Activated naive CD4-positive, alpha-beta T cell treated with Interleukin-2 at 50 U/mL for 16 hours (primary cell): ENCODE measurements around the gene SREK1.

Experiments
- DNase-seq: peaks from one replicate; pipeline ENCODE4 v3.0.0-alpha.2; 2020

The SREK1 gene

DNA sequence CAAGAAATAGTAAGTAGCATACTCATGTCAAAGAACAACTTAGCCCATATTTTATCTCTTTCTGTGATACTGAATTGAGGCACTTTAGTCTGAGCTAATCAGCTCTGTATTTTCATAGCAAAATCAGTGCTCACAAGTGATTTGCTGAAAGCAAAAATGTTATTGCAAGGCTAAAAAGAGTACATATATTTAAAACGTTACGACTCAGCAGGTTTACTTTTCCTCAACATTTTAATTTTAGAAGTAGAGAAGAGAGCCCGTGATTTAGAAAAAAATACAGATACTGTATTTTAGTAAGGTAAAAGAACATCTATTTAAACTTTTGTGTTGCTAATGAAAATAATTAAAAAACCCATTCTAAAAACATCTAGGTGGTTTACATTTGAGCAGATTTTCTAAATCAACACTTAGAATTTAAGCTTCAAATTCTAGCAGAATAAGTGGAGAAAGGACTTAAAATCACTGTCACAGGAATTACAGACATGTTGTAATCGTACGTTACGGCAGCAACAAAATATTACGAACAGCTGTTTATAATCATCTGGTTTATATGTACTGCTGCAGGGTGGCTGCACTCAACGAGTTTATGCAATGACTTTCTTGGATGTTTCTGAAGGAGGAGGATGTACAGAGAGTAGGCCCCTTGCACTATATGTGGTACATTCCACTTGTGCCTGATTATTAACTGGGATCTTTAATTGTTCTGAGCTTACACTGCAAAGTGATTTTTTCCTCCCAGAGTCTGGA, 20.1 kb downstream of the SREK1 start:
- DNase-seq = no peak

DNA sequence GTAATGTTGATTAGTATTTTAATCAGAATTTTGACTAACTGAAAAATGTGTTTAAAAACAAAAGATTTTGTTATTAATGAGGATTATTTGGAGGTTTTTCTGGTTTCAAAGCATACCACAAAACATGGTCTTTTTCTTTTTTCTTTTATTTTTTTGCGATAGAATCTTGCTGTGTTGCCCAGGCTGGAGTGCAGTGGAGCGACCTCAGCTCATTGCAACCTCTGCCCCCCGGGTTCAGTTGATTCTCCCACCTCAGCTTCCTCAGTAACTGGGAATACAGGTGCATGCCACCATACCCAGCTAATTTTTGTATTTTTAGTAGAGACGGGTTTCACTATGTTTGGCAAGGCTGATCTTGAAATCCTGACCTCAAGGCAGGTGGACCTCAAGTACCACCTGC, 24.1 kb downstream of the SREK1 start:
- no peak for DNase-seq

DNA sequence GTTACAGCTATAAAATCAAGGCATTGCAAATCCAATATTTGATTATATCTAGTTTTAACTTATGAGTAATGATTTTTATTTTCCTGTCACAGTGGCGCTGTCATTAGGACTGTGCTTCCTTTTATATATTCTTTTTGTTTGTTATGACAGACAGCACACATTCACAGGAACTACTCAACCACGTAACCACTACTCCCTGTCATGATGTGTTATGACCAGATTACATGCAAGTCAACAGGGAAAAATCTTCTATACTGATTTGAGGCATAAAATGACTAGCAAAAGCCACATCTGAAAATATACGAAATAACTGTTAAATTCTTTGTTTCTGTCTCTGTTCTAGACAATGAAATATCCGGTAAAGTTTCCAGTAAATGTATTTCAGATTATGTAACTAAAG, 25.4 kb downstream of the SREK1 start:
- no peak for DNase-seq

DNA sequence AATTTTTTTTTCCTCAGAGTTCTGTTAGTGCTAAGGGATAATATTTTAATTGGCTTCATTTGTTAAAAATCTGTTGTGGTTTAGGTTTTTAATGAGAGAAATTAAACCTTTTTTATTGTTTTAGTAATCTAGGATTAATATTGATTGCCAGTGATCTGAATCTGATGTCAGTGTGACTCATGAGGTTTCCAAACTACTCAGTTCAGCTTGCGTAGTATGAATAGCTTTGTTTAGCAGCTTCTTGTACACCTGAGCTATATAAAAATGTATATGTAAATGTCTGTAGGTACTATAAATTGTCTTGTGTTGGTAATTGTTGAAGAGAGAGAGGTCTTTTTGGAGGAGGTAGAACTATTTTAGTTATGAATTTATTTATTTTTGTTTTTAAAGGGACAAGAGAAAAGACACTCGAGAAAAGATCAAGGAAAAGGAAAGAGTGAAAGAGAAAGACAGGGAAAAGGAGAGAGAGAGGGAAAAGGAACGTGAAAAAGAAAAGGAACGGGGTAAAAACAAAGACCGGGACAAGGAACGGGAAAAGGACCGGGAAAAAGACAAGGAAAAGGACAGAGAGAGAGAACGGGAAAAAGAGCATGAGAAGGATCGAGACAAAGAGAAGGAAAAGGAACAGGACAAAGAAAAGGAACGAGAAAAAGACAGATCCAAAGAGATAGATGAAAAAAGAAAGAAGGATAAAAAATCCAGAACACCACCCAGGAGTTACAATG, 26.3 kb downstream of the SREK1 start:
- no peak for DNase-seq

DNA sequence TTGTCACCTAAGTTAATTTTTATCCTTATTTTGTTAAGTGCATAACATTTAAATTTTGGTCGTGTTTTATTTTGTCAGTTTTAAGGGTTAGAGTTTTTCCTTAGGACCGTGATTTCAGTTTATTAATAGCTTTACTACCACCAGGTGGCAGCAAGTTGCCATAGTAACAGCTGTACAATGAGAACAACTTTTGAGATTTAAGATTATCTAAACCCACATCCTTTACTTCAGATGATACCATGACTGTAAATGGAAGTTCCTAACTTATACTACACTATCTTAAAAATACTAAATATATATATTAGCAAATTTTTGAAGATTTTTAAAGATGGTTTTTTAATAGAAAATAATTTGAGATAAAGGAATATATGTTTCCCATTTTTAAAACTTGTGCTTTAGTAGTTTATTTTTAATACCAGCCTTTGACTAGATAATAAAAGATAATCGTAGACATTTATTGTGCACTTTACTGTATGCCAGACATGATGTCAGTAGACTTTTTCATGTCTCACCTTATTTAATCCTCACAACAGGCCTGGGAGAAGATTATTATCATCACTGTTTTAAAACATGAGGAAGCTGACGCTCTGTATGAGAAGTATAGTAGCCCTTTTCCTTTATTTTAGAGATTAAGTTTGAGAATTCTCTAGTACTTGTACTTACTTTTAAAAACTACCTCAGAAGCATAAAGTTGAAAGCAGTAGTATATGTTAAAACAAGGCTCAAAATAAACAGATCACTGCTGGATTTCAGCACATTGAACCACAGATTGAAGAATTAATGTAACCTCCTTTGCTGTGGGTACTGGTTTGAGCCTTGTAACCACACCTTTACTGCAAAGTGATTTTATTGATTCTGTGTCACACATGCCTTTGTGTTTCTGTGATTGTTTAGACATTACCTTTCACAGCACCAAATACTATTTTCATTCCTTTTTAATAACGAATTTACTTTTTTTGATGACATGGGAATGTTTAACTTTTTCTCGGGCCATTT, 27.5 kb downstream of the SREK1 start:
- DNase-seq = peak; percentile 44

DNA sequence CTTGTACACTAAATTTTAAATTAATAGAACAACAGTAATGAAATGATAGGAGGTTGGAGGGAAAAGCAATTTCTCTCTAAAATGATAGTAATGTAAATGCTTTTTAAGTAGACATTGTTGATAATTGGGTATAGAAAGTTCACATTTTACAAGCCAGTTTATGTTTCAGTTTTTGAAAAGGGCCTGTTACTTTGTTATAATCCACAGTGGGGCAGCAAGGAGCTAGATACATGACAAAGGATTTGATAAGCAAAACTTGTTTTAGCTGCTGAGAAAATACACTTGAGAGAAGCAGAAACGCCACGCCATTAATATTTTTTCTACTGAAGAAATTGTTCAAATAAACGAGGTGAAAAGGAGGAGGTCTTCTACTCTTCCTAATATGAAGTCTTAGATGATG, 30.2 kb downstream of the SREK1 start:
- no peak for DNase-seq

DNA sequence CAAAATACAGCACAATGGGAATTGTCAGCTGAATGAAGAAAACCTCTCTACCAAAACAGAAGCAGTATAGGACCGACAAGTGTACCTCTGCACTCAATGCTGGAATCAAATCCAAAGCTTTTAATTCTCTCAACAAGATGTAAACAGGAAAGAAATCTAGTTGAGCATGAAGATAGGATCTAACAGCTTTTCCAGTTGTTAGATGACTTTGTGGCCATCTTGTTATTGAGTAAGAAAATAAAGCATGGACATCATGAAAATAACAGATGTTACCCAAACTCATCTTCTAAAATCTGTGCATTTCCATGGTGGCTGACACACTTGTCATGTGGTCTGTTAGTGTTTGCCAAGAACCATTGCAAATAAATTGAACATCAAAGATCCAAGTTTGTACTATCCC, 34.7 kb downstream of the SREK1 start:
- DNase-seq = no peak

DNA sequence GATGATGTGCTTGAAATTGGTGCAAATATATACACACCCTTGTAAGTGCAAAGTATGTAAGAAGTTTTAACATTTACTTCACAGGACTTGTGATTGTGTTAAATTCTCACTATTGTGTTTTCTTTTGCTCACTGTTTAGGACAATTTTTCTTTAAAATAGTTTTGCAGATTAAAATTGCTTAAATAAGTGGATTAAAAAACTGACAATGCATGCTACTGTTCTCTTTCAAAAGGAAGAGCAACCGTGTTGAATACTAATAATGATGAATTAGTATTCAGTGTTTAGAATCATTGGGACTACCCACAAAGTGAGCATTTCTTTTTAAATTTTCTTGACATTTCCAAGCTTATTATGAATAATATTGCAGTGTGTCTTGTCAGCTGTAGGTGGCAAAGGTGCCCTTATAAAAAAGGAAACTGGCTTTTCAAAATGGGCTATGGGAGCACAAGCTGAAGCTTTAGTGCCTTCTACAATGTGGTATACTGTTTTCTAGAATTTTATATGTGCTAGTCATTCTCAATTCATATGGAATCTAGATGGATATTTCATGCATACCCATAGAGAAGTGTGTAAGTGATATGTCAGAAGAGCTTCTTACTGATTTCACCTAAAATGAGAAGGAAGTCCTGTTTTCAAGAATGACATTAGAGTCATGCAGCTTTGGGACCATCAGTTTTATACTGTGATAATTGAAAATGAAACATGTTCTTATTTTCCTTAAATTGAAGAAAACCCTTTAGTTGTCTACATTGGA, 35.4 kb downstream of the SREK1 start:
- no peak for DNase-seq

DNA sequence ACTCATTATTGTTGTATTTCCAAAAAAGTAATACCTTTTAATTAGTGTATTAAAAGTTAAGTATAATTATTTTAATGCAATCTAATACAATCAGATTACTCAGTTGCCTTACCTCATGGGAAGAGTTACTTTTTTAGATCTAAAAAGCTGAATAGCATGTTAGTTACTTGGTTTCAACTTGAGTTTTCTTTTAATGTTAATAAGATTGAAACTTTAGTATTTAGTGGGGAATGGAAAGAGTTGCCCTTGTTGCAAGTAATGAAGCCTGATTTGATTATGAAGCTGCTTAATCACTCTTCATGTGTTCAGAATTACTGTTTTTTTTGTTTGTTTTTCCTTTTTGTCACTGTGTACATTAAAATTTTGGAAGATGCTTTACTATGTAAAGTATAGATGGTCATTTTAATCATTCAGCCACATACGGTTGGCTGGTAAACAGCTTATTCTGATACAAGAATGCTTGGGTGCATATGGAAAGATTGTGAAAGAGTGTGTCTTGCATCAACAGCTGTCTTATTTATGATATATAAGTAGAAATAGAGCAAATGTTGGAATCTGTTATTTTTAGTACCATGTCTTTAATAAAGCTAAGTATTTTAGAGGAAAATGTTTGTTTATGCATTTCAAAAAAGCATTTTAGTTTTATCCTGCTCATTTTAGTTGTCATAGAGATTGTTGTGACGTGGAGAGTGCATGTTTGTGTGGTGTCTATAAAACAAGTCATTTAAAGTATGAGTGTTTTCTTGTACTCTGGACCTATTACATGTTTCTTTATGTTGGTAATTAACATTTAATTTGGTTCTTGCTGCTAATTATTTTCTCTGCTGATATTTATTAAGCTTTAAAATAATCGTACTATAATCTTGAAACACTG, 36.4 kb downstream of the SREK1 start:
- DNase-seq = no peak

DNA sequence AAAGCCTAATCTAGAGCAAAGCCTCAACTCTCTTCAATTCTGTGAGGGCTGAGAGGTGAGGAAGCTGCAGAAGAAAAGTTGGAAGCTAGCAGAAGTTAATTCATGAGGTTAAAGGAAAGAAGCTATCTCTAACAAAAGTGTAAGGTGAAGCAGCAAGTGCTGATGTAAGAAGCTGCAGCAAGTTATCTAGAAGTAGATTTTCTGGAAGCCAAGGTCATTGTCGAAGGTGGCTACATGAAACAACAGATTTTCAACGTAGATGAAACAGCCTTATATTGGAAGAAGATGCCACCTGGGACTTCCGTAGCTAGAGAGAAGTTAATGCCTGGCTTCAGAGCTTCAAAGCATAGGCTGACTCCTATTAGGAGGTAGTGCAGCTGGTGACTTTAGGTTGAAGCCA, 42.0 kb downstream of the SREK1 start:
- DNase-seq = no peak

DNA sequence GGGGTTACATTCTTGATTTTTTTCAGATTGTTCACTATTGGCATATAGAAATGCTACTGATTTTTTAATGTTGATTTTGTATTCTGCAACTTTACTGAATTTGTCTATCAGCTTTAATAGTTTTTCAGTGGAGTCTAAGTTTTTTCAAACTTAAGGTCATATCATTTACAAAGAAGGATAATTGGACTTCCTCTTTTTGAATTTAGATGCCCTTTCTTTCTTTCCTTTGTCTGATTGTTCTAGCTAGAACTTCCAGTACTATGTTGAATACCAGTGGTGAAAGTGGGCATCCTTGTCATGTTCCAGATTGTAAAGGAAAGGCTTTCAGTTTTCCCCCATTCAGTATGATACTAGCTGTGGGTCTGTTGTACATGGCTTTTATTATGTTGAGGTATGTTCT, 49.3 kb downstream of the SREK1 start:
- DNase-seq = no peak

DNA sequence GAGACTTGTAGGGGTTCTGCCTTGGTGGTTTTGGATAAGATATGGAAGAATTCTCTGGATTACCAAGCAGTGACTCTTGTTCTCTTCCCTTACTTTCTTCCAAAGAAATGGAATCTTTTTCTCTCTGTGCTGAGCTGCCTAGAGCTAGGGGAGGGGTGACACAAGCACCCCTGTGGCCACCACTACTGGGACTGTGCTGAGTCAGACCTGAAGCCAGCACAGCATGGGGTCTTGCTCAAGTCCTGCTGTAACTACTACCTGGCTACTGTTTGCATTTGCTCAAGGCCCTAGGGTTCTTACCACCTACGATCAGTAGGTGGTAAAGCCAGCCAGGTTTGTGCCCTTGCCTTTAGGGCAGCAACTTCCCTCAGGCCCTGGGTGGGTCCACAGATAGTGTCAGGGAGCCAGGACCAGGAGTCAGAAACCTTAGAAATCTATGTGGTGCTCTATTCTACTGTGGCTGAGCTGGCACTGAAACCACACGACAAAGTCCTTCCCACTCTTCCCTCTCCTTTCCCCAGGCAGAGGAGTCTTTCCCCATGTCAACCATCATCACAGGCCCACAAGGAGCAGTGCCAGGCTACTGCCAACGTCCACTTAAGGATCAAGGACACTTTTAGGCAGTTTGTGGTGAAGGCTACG, 53.8 kb downstream of the SREK1 start:
- no peak for DNase-seq

DNA sequence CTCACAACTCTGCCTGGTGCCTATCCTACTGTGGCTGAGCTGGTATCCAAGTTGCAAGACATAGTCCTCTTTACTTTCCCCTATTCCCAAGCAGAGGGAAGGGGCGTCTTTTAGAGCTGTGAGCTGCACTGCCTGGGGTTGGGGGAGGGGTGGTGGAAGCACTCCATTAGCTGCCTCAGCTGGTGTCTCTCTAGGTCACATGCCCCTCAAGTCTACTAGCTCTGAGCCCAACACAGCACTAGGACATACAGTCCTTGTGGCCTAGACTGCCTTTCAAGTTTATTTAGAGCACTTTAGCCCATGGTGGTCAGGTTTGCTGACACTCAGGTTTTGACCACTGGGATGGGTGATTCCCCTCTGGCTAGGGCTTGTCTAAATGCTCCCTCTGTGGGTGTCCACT, 54.7 kb downstream of the SREK1 start:
- DNase-seq = no peak

DNA sequence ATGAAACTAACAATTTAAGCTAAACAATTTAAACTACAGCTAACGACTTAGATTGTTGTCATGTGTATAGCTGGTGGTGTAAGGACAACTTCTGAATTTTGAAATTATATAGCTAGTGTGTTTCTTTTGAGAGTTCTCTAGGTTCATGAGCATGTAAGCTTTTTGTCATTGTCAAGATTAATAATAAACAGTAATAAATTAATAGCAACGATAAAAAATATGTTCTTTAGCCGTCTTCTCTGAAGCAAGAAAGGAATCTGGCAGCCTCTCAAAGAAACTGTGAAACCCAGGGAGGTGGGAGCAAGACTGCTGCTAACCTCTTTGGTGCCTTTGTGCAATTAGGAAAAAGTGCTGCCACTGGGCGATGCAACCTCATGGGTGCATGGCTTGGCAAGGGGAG, 59.4 kb downstream of the SREK1 start:
- DNase-seq = no peak

DNA sequence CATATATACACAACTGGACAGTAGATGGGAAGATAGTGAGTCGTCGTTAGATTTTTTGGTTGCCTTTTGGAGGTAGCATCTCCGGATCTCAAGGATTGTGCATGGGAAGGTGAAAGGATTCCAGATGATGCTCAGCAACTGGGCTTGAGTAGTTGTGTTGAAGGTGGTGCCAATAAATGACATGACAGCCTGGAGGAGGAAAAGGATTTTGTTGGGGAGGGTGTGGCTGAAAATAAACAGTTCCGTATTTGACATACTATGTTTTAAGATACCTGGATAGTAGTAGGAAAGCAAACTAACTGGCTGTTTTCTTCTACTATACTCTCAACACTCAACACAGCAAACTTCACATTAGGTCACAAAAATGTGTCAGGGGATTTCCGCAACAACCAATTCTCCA, 62.4 kb downstream of the SREK1 start:
- no peak for DNase-seq

DNA sequence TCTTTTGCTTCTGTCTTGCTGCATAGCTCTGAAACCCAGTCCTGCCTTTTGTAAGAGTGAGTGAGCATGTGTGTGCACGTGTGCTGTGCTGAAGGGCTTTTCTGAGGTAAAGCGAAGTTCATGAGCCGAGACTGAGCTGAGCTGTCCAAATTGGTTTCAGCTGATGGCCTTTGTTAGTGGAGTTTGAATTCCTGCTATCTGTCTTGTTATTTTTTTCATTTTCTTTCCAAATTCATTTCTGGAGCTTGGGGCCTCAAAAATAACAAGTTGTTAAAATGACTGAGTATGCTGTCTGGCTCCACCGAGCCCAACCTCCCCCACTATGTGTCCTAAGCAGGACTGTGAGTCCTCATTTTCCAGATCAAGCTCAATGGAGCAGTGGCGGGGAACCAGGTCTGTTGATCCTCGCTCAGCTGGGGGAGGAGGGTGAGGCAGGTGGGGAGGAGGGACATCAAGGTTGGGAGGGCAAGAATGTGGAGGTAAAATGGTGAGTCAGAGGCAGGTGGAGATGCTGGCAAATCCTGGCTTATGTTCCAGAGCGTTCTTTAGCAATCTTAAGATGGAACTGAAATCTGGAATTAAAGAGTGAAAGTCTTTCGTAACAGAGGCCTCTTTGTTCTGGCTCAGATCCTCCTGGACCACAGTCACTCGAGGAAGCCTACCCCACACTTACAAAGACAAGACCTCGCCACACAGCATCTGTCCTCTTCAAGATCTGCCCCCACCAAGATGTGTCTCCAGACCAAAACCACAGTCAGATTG, 63.9 kb downstream of the SREK1 start:
- DNase-seq = no peak

DNA sequence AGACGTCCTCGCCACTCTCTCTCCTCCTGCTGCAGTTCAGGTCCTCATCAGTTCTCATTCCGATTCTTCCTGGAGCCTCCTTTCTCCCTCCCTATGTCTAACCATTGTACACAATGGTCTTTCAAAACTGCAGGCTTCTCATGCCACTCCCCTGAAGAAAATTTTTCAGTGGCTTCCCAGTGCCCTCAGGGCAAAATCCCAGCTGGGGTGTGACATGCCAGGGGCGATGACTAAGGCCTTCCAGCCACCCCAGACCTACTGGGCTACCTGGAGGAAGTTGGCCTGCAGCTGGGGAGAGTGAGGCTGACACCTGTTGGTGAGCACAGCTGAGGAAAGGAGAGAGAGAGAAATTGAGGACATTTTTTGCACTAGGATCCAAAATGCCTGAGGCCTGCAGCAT, 65.2 kb downstream of the SREK1 start:
- DNase-seq = no peak

DNA sequence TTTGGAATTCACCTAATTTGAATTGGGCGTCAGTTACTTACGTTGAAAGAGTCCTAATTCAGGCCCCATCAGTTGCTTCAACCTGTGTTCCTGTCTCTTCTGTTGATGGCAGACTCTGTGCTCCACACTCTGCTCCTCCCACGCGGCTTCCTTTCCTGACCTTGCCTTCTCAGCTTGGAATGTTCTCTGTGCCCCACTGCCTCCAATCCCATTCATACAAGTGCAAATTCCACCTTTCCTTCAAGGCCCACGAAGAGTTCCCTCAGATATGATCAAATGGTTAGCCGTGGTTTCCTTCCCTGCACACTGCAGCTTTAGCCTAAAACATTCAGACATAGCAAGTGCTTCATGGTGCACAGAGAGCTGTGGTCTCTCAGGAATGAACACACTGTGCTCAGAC, 65.7 kb downstream of the SREK1 start:
- no peak for DNase-seq

DNA sequence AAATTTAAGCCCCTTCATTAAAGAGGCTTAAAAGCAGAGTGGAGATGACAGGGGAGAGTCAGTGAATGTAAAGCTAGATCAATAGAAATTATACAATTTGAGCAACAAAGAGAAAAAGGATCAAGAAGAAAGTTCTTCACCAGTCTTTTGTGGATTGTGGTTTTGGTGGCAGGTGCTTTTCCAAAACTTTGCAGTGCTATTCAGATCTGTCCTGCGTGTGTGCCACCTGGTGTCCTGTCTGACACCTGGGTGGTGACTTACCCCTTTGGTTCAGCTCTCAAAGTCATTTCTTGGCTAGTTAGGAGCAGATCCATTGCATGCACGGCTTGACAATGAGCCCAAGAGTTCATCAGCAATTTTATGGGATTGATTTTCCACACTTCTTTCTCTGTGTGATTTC, 69.4 kb downstream of the SREK1 start:
- no peak for DNase-seq

DNA sequence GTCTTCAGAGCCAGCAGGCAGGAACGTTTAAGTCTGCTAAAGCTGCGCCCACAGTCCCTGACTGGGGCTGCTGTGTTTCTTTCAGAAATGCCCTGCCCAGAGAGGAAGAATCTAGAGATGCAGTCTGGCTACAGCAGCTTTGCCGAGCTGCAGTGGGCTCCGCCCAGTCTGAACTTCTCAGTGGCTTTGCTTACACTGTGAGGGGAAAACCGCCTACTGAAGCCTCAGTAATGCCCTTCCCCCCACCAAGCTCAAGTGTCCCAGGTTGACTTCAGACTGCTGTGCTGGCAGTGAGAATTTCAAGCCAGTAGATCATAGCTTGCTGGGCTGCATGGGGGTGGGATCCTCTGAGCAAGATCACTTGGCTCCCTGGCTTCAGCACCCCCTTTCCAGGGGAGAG, 78.4 kb downstream of the SREK1 start:
- DNase-seq = no peak
